Keratinocyte (primary cell): ENCODE data around the gene INPP5A. TPM values are rescaled to one million over a fixed set of nuclear protein-coding genes. Genes with fewer than 3 reads are reported as not detected.

Experiments used
- DNase-seq: peaks from one replicate; pipeline ENCODE4 v3.0.0-alpha.2; 2011; ENCODE audit warnings: low read depth, missing footprints, low spot score
- FAIRE-seq: peaks from 2 replicates; lab custom pipeline; 2011; peaks lifted over from hg19 to GRCh38; lab: Jason Lieb, UNC
- H2AFZ ChIP-seq: 2 replicates; pipeline ENCODE4 v1.6.0; 2012; ENCODE audit warnings: low read length, control low read depth, inconsistent platforms; ENCODE audit not compliant: control insufficient read depth
- H3K27ac ChIP-seq: 2 replicates; pipeline ENCODE4 v1.5.1; 2011; ENCODE audit warnings: low read length; ENCODE audit not compliant: control insufficient read depth, insufficient read depth
- H3K27me3 ChIP-seq: 3 replicates; pipeline ENCODE4 v1.6.0; 2011; ENCODE audit warnings: low read length; ENCODE audit not compliant: control insufficient read depth, insufficient read depth; ENCODE audit errors: extremely low read depth
- H3K36me3 ChIP-seq, 2 experiments: 2 replicates in 1 of 2; 3 replicates in 1 of 2; pipeline ENCODE4 v1.5.1; 2011; ENCODE audit warnings: low read length in 2 of 2, mild to moderate bottlenecking in 1 of 2; ENCODE audit not compliant: control insufficient read depth in 2 of 2, insufficient read depth in 2 of 2; ENCODE audit errors: extremely low read depth in 1 of 2
- H3K4me1 ChIP-seq: 3 replicates; pipeline ENCODE4 v1.5.1; 2011; ENCODE audit warnings: low read length; ENCODE audit not compliant: control insufficient read depth, insufficient read depth; ENCODE audit errors: extremely low read depth
- H3K4me2 ChIP-seq: 3 replicates; pipeline ENCODE4 v1.6.0; 2011; ENCODE audit warnings: low read depth, low read length; ENCODE audit not compliant: control insufficient read depth, insufficient read depth; ENCODE audit errors: extremely low read depth
- H3K4me3 ChIP-seq, 3 experiments: fragments of 200-600 bp in 1 of 3; sonication (generic) in 1 of 3; 2 replicates in 2 of 3; 3 replicates in 1 of 3; pipeline ENCODE4 v1.5.1; 2011 to 2016; ENCODE audit warnings: low read length in 3 of 3, mild to moderate bottlenecking in 3 of 3, control low read depth in 2 of 3, inconsistent platforms in 1 of 3, low read depth in 1 of 3, mixed read lengths in 1 of 3, mixed run types in 1 of 3, moderate library complexity in 1 of 3; ENCODE audit not compliant: control insufficient read depth in 2 of 3, insufficient read depth in 2 of 3; ENCODE audit errors: extremely low read depth in 1 of 3
- H3K79me2 ChIP-seq: 2 replicates; pipeline ENCODE4 v1.6.0; 2012; ENCODE audit warnings: low read length; ENCODE audit not compliant: control insufficient read depth, insufficient read depth
- H3K9ac ChIP-seq: 3 replicates; pipeline ENCODE4 v1.6.0; 2011; ENCODE audit warnings: low read length; ENCODE audit not compliant: control insufficient read depth, insufficient read depth; ENCODE audit errors: extremely low read depth
- H3K9me1 ChIP-seq: 3 replicates; pipeline ENCODE4 v1.6.0; 2011; ENCODE audit warnings: low read length; ENCODE audit not compliant: control insufficient read depth, insufficient read depth; ENCODE audit errors: extremely low read depth
- H3K9me3 ChIP-seq: 2 replicates; pipeline ENCODE4 v1.5.1; 2012; ENCODE audit warnings: low read depth, low read length; ENCODE audit not compliant: control insufficient read depth
- H4K20me1 ChIP-seq: 3 replicates; pipeline ENCODE4 v1.6.0; 2011; ENCODE audit warnings: low read length; ENCODE audit not compliant: control insufficient read depth, insufficient read depth; ENCODE audit errors: extremely low read depth
- CTCF ChIP-seq, 3 experiments: IDR thresholded peaks in 1 of 3; conservative IDR thresholded peaks in 1 of 3; optimal IDR thresholded peaks in 1 of 3; 2 replicates in 2 of 3; 3 replicates in 1 of 3; pipeline versions ENCODE3 to v1.5.1; 2011; ENCODE audit warnings: low read length in 3 of 3, mild to moderate bottlenecking in 3 of 3, moderate library complexity in 2 of 3, control low read depth in 1 of 3, inconsistent platforms in 1 of 3; ENCODE audit not compliant: insufficient read depth in 2 of 3; ENCODE audit errors: extremely low read depth in 1 of 3
- EZH2 ChIP-seq: IDR thresholded peaks from one replicate; pipeline ENCODE4 v1.6.1; 2012; ENCODE audit warnings: inconsistent platforms, mild to moderate bottlenecking, low read length, moderate library complexity
- dilution Hi-C: fragments of 300-500 bp; cut with MboI; formaldehyde crosslinking; loops from one replicate; pipeline ENCODE4 v1.7.0; 2020; ENCODE audit warnings: low sequenced_read_pairs; ENCODE audit not compliant: extremely low pct_ligation_motif_present
- polyA plus RNA-seq, 5 experiments: library from polyadenylated mRNA; depleted of rRNA in 3 of 5; stranded (reverse) in 3 of 5; stranded (forward) in 1 of 5; unstranded in 1 of 5; fragments of >200 nt; gene quantifications; 1 replicate in 1 of 5; 2 replicates in 3 of 5; 3 replicates in 1 of 5; pipeline versions ENCODE4 v1.2.1 to v1.2.3, GENCODE V29; 2011 to 2012; ENCODE audit warnings: missing spikeins in 2 of 5, low read depth in 1 of 5, low replicate concordance in 1 of 5

Gene INPP5A
- polyA plus RNA-seq, 1 donor (not counting 4 experiments of a cell fraction or from before 2014, with no cell fraction given): 11.2 TPM

DNA sequence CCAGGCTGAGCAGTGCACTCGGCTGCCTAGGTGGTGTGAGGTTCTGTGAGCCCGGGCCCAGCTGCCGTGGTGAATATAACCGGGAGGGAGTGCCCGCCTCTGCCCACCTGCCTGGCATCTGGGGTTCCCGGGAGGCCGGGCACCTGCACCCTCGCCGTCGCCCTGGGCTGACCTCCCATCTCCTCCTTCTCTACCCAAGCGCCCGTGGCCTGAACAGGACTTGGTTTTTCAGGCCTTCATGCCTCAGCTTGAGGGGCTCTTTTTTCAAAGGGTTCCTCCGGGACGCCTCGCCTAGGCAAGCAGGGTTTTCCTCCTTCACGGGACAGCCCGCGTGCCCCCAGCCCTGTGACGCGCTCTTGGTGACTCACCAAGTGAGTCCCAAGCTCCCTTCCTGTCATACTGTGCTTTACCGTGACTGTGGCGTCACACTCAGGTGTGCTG, 9.9 kb downstream of the INPP5A start:
- FAIRE-seq (no peak), DNase-seq (no peak)
- H3K4me3 ChIP-seq: no peak overlapping the region
- H3K27me3 ChIP-seq: no peaks in the 10 kb centered on the region
- dilution Hi-C loops: no loop called here
- H3K9me1 ChIP-seq: no peaks in the 10 kb centered on the region
- no peaks in the 10 kb centered on the region for H3K36me3 ChIP-seq
- no peak overlapping the region for H3K27ac ChIP-seq
- TF ChIP-seq EZH2: no peak
- TF ChIP-seq CTCF (optimal IDR thresholded peaks at IDR 0.05 in 1 of 3, IDR thresholded peaks at IDR 0.05 in 1 of 3, conservative IDR thresholded peaks at IDR 0.05 in 1 of 3; ENCODE audit: extremely low read depth in 1 of 3, insufficient read depth in 2 of 3, low read length in 3 of 3): no peak
- no peak overlapping the region for H3K4me2 ChIP-seq
- peaks cover 38% of the 10 kb centered on the region for H3K79me2 ChIP-seq
- no peaks in the 10 kb centered on the region for H3K9me3 ChIP-seq
- H3K9ac ChIP-seq: no peak overlapping the region
- H2AFZ ChIP-seq: no peak overlapping the region
- H3K4me1 ChIP-seq: peaks cover 4% of the 10 kb centered on the region
- H4K20me1 ChIP-seq: peaks cover 4% of the 10 kb centered on the region

DNA sequence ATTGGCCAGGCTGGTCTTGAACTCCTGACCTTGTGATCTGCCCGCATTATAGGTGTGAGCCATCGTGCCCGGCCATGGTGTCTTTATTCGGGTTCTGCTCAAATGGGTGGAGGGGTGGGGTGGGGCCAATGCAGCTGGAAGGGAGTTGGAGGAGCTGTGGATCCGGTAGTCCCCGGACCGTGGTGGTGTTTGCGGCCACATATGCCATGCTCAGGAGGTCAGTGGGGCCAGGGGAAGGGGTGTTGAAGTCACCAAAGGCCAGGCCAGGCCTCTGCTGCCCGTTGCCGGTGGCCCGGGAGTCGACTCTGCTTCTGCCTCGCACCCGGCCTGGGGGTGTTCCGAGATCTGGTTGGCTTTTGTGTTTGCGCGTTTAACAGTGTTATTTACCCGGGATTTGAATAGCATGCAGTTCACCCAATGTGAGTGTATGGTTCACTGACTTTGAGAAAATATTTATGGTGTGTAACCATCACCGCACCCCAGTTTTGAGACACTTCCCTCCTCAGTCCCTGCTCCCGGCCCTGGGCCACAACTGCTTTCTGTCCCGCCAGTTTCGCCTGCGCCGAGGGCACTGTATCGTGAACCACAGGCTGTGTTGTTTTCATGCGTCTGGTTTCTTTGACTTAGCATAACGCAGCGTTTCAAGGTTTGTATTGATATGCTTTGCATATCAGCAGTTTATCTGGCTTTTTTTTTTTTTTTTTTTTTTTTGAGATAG, 10.7 kb downstream of the INPP5A start:
- H3K27ac ChIP-seq: no peak overlapping the region
- H3K79me2 ChIP-seq: peaks cover 37% of the 10 kb centered on the region
- H3K9me3 ChIP-seq: no peaks in the 10 kb centered on the region
- TF ChIP-seq CTCF (optimal IDR thresholded peaks at IDR 0.05 in 1 of 3, IDR thresholded peaks at IDR 0.05 in 1 of 3, conservative IDR thresholded peaks at IDR 0.05 in 1 of 3; ENCODE audit: extremely low read depth in 1 of 3, insufficient read depth in 2 of 3, low read length in 3 of 3): no peak
- TF ChIP-seq EZH2: no peak
- H3K27me3 ChIP-seq: no peaks in the 10 kb centered on the region
- H3K4me1 ChIP-seq: peaks cover 4% of the 10 kb centered on the region
- no peaks in the 10 kb centered on the region for H3K36me3 ChIP-seq
- FAIRE-seq: no peak
- H3K9me1 ChIP-seq: no peaks in the 10 kb centered on the region
- no peak overlapping the region for H3K4me2 ChIP-seq
- dilution Hi-C loops: no loop called here
- H4K20me1 ChIP-seq: peaks cover 4% of the 10 kb centered on the region
- H2AFZ ChIP-seq: no peak overlapping the region
- DNase-seq: no peak
- no peak overlapping the region for H3K4me3 ChIP-seq
- H3K9ac ChIP-seq: no peak overlapping the region
